H9 (cell line): ENCODE results near the gene LITAF. TPM values are rescaled to one million over a fixed set of nuclear protein-coding genes. Genes with fewer than 3 reads are reported as not detected.
A peak's percentile ranks its signal among the peaks of the same experiment; 100 is the strongest.

Experiments
- DNase-seq: peaks from one replicate; pipeline ENCODE4 v3.0.0-alpha.2; 2017
- H2AFZ ChIP-seq: one replicate; pipeline ENCODE4 v1.6.1; 2013; ENCODE audit warnings: mild to moderate bottlenecking, low read length, control low read depth, moderate library complexity
- H2AK5ac ChIP-seq: 2 replicates; pipeline ENCODE4 v1.6.1; 2013; ENCODE audit warnings: low read length, control low read depth, mixed read lengths; ENCODE audit not compliant: insufficient read length
- H2BK120ac ChIP-seq: one replicate; pipeline ENCODE4 v1.6.1; 2013; ENCODE audit warnings: low read depth, mild to moderate bottlenecking, low read length, control low read depth, inconsistent platforms; ENCODE audit not compliant: poor library complexity, severe bottlenecking
- H2BK12ac ChIP-seq: 2 replicates; pipeline ENCODE4 v1.6.1; 2013; ENCODE audit warnings: low read length, control low read depth, mixed read lengths, low read depth; ENCODE audit not compliant: insufficient read length
- H2BK15ac ChIP-seq: 2 replicates; pipeline ENCODE4 v1.6.1; 2013; ENCODE audit warnings: low read depth, low read length, control low read depth
- H2BK20ac ChIP-seq: one replicate; pipeline ENCODE4 v1.6.1; 2013; ENCODE audit warnings: low read depth, mild to moderate bottlenecking, low read length, control low read depth, inconsistent platforms; ENCODE audit not compliant: poor library complexity, severe bottlenecking
- H2BK5ac ChIP-seq: 2 replicates; pipeline ENCODE4 v1.6.1; 2013; ENCODE audit warnings: low read length, control low read depth, mixed read lengths; ENCODE audit not compliant: insufficient read length
- H3K14ac ChIP-seq: 2 replicates; pipeline ENCODE4 v1.6.1; 2013; ENCODE audit warnings: low read length, control low read depth; ENCODE audit not compliant: insufficient read depth
- H3K18ac ChIP-seq: 2 replicates; pipeline ENCODE4 v1.6.1; 2013; ENCODE audit warnings: low read depth, mild to moderate bottlenecking, mixed read lengths, low read length, control low read depth; ENCODE audit not compliant: insufficient read length
- H3K23ac ChIP-seq: 2 replicates; pipeline ENCODE4 v1.6.1; 2013; ENCODE audit warnings: low read length, control low read depth, mixed read lengths, low read depth; ENCODE audit not compliant: insufficient read length
- H3K23me2 ChIP-seq: 2 replicates; pipeline ENCODE4 v1.6.1; 2013; ENCODE audit warnings: low read depth, mild to moderate bottlenecking, mixed read lengths, low read length, control low read depth; ENCODE audit not compliant: insufficient read length, poor library complexity, severe bottlenecking
- H3K27ac ChIP-seq: 2 replicates; pipeline ENCODE4 v1.5.1; 2013; ENCODE audit warnings: low read length, control low read depth, mixed read lengths, low read depth; ENCODE audit not compliant: insufficient read length
- H3K27me3 ChIP-seq: 2 replicates; pipeline ENCODE4 v1.6.1; 2013; ENCODE audit warnings: low read length, control low read depth, inconsistent platforms; ENCODE audit not compliant: insufficient read depth
- H3K4ac ChIP-seq: 2 replicates; pipeline ENCODE4 v1.6.1; 2013; ENCODE audit warnings: low read depth, mild to moderate bottlenecking, control low read depth, inconsistent platforms, low read length, moderate library complexity
- H3K4me1 ChIP-seq: 2 replicates; pipeline ENCODE4 v1.6.1; 2013; ENCODE audit warnings: low read length, control low read depth, inconsistent platforms; ENCODE audit not compliant: insufficient read depth
- H3K4me2 ChIP-seq: 2 replicates; pipeline ENCODE4 v1.6.1; 2013; ENCODE audit warnings: low read length, control low read depth, mixed read lengths; ENCODE audit not compliant: insufficient read length, insufficient read depth
- H3K56ac ChIP-seq: 2 replicates; pipeline ENCODE4 v1.6.1; 2013; ENCODE audit warnings: low read depth, mild to moderate bottlenecking, mixed read lengths, low read length, control low read depth; ENCODE audit not compliant: insufficient read length
- H3K79me1 ChIP-seq: 2 replicates; pipeline ENCODE4 v1.6.1; 2013; ENCODE audit warnings: low read depth, mild to moderate bottlenecking, moderate library complexity, low read length, control low read depth, inconsistent platforms; ENCODE audit not compliant: insufficient read depth, poor library complexity, severe bottlenecking
- H3K79me2 ChIP-seq: 2 replicates; pipeline ENCODE4 v1.6.1; 2013; ENCODE audit warnings: low read length, control low read depth, inconsistent platforms; ENCODE audit not compliant: insufficient read depth
- H3K9ac ChIP-seq: 2 replicates; pipeline ENCODE4 v1.6.1; 2013; ENCODE audit warnings: low read length, control low read depth, mixed read lengths; ENCODE audit not compliant: insufficient read length; ENCODE audit errors: extremely low read depth
- H3K9me3 ChIP-seq: one replicate; pipeline ENCODE4 v1.6.1; 2013; ENCODE audit warnings: low read depth, low read length, inconsistent platforms; ENCODE audit not compliant: control insufficient read depth
- H3T11ph ChIP-seq: one replicate; pipeline ENCODE4 v1.6.1; 2013; ENCODE audit warnings: mild to moderate bottlenecking, low read length, control low read depth, inconsistent platforms
- H4K20me1 ChIP-seq: one replicate; pipeline ENCODE4 v1.6.1; 2013; ENCODE audit not compliant: control insufficient read depth, insufficient read length, insufficient read depth
- H4K5ac ChIP-seq: 2 replicates; pipeline ENCODE4 v1.6.1; 2013; ENCODE audit warnings: low read depth, mild to moderate bottlenecking, mixed read lengths, low read length, control low read depth; ENCODE audit not compliant: insufficient read length
- H4K8ac ChIP-seq: replicated peaks from 2 replicates; pipeline ENCODE4 v1.6.1; 2013; ENCODE audit warnings: low read length, control low read depth, mixed read lengths, low read depth; ENCODE audit not compliant: insufficient read length
- H4K91ac ChIP-seq: 2 replicates; pipeline ENCODE4 v1.6.1; 2013; ENCODE audit warnings: low read depth, mild to moderate bottlenecking, moderate library complexity, mixed read lengths, low read length, control low read depth; ENCODE audit not compliant: insufficient read length
- H3K27ac Mint-ChIP-seq, 3 experiments: 2 replicates in 2 of 3; 3 replicates in 1 of 3; pipeline ENCODE4 v1.8.0; 2020 to 2021; ENCODE audit warnings: mixed read lengths in 3 of 3, mild to moderate bottlenecking in 1 of 3, moderate library complexity in 1 of 3
- H3K27me3 Mint-ChIP-seq: 2 replicates; pipeline ENCODE4 v1.8.0; 2021; ENCODE audit warnings: low read depth, mild to moderate bottlenecking, moderate library complexity, mixed read lengths
- H3K36me3 Mint-ChIP-seq, 3 experiments: 2 replicates in 2 of 3; 3 replicates in 1 of 3; pipeline ENCODE4 v1.8.0; 2020 to 2021; ENCODE audit warnings: low read depth in 3 of 3, mixed read lengths in 3 of 3; ENCODE audit not compliant: insufficient read depth in 1 of 3
- H3K4me1 Mint-ChIP-seq, 2 experiments: 2 replicates each; pipeline ENCODE4 v1.8.0; 2020; ENCODE audit warnings: mixed read lengths in 2 of 2
- H3K4me3 Mint-ChIP-seq, 2 experiments: 2 replicates in 1 of 2; 3 replicates in 1 of 2; pipeline ENCODE4 v1.8.0; 2020 to 2021; ENCODE audit warnings: mild to moderate bottlenecking in 2 of 2, mixed read lengths in 2 of 2, moderate library complexity in 1 of 2
- H3K9me3 Mint-ChIP-seq, 2 experiments: 2 replicates in 1 of 2; 3 replicates in 1 of 2; pipeline ENCODE4 v1.8.0; 2020; ENCODE audit warnings: mild to moderate bottlenecking in 2 of 2, mixed read lengths in 2 of 2, moderate library complexity in 1 of 2
- CTCF ChIP-seq: fragments of 200-600 bp; sonication (generic); conservative IDR thresholded peaks from 3 replicates; pipeline ENCODE4 v1.8.0; 2021; ENCODE audit warnings: antibody characterized with exemption, mild to moderate bottlenecking
- WGBS: extraction: QIAGEN DNeasy Blood & Tissue Kit; methylation state at CpG from one replicate; pipeline ENCODE4 v1.1.7; 2013; ENCODE audit warnings: missing lambda C conversion rate, low lambda C conversion rate, mixed read lengths; ENCODE audit not compliant: insufficient read length; ENCODE audit errors: extremely low coverage; 5-methylcytosine and 5-hydroxymethylcytosine counted together
- total RNA-seq: library from RNA; stranded (reverse); gene quantifications from 2 replicates; pipeline ENCODE4 v1.2.1, GENCODE V29; 2021

The LITAF gene
- total RNA-seq, 1 experiment from 2014 or later, result 249 TPM

DNA sequence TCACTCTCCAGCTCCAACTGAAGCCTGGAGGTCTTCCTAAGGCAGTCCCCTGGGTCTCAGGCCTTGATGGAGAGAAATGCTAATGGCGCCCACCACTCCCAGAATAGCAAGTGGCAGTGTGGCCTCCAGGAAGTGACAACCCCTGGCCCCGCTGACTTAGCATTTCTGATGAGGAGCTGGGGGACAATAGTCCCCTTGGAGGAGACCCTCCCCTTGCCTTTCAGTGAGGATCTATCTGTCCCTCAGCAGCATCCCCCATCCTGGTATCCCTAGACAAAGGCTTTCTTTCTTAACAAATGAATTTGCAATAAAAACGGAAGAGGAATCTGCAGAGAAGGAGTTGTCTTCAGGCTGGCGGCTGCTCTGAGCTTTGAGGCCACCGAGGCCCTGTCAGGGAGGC is 68.8 kb downstream of the LITAF start:
- H3K23me2 ChIP-seq, result no peaks in the 10 kb centered on the region
- no peak for TF ChIP-seq CTCF
- H3K18ac ChIP-seq, result no peak overlapping the region
- no peak overlapping the region for H3K4me3 Mint-ChIP-seq
- no peaks in the 10 kb centered on the region for H3K79me1 ChIP-seq
- H3K27ac Mint-ChIP-seq, result peak overlapping the region in 2 of 3 experiments; percentile 39 to 68; a peak in 2 of 7 replicates
- H3K27ac ChIP-seq, result no peak overlapping the region
- no peak overlapping the region for H4K91ac ChIP-seq
- no peaks in the 10 kb centered on the region for H3K79me2 ChIP-seq
- no peak overlapping the region for H2BK20ac ChIP-seq
- H3K4me1 Mint-ChIP-seq, result peaks cover 25 to 29% of the 10 kb centered on the region in 2 experiments
- H2BK12ac ChIP-seq, result no peak overlapping the region
- H3K9me3 Mint-ChIP-seq, result no peaks in the 10 kb centered on the region; a peak in 1 of 5 replicates
- no peak overlapping the region for H2BK15ac ChIP-seq
- no peak overlapping the region for H3K9ac ChIP-seq
- no peak overlapping the region for H3T11ph ChIP-seq
- no peak overlapping the region for H3K56ac ChIP-seq
- H3K36me3 Mint-ChIP-seq, result no peaks in the 10 kb centered on the region; a peak in 1 of 7 replicates
- no peaks in the 10 kb centered on the region for H3K27me3 ChIP-seq
- no peak overlapping the region for H3K23ac ChIP-seq
- H2BK5ac ChIP-seq, result no peak overlapping the region
- H4K5ac ChIP-seq, result no peak overlapping the region
- H3K4ac ChIP-seq, result no peak overlapping the region
- H3K14ac ChIP-seq, result no peak overlapping the region; the same call in 1 of the 2 replicates
- DNase-seq, result no peak
- H3K27me3 Mint-ChIP-seq, result peaks cover 2% of the 10 kb centered on the region; the same call in 1 of the 2 replicates
- H2BK120ac ChIP-seq, result no peak overlapping the region
- H4K8ac ChIP-seq, result no peak overlapping the region
- H4K20me1 ChIP-seq, result no peaks in the 10 kb centered on the region
- H2AK5ac ChIP-seq, result no peak overlapping the region
- H2AFZ ChIP-seq, result no peak overlapping the region
- no peaks in the 10 kb centered on the region; the same call in 1 of the 2 replicates for H3K4me1 ChIP-seq
- H3K4me2 ChIP-seq, result no peak overlapping the region
- no peaks in the 10 kb centered on the region for H3K9me3 ChIP-seq
- WGBS, result no CpG with 5 or more reads among the region's 5 CpGs
